ENCODE data around the gene CLCN7.

Gene CLCN7

DNA sequence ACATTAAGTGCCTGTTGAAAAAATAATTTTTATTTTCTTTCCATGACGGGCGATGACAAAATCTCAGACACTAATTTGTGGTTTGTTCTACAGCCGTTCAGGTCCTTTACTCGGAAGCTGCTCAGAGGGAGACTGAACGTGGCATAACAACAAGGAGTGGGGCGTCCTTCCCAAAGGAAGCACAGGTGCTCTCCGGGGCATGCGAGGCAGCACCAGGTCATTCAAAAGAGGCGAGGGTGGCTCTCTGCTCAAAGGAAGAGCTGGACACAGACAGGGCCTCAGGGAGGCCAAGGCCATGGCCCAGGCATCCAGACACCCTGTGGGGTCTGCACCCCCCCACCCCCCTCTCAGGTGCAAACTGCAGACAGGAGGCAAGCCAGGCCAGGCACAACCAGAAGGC is 76.5 kb downstream of the CLCN7 start:
- DNase-seq = no peak

DNA sequence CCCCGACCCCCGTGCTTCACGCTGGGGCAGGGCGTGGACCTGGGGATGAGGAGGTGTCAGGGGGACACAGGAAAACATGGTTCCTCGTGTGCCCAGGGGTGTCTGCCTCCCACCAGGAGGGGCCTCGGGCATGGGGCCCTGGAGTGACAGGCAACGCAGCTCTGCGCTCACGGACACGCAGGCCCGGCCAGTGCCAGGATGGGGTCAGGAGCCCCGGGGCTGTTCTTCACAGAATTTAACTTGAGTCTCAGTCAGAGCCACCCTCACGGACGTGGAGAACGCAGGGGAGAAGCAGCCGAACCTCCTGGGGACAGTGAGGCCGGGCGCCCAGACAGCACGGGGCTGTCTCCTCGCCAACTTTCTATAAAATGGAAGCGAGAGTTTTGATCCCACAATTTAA is 77.0 kb downstream of the CLCN7 start:
- DNase-seq = no peak

GRCh38 chr16:1395444-1396031 is 79.3 kb downstream of the CLCN7 start:
- DNase-seq = no peak
